ENCODE results near the gene DPY19L1.
"Not testable (repeated sequence)": the region's sequence is repeated elsewhere in the genome, so short reads cannot be mapped to it uniquely, and the experiment has no call there.

DNA sequence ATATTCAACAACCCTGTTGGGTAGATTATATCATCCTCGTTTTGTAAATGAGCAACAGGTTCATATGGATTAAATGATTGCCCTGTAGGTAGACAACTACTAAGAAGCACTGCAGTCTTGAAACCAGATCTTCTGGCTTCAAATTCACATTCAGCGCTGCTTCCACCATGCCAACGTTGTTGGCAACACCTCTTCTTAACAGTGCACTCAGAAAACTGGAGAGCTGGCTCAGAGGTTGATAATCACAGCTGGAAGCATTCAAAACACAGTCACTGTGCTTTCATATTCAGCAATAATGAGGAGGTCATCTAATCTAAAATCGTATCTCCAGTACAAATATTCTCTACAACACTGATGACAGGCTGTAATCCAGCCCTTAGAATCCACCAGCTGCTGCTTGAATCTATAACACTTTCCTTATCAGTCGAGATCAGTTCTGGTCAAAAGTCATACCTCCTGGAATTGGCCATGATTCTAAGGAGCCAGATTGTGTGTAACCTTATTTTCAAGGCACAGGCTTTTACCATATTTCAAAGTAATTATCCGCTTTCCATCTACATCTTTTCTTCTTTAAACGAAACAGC is 91.3 kb downstream of the DPY19L1 start:
- TF ChIP-seq, protein P1, sequence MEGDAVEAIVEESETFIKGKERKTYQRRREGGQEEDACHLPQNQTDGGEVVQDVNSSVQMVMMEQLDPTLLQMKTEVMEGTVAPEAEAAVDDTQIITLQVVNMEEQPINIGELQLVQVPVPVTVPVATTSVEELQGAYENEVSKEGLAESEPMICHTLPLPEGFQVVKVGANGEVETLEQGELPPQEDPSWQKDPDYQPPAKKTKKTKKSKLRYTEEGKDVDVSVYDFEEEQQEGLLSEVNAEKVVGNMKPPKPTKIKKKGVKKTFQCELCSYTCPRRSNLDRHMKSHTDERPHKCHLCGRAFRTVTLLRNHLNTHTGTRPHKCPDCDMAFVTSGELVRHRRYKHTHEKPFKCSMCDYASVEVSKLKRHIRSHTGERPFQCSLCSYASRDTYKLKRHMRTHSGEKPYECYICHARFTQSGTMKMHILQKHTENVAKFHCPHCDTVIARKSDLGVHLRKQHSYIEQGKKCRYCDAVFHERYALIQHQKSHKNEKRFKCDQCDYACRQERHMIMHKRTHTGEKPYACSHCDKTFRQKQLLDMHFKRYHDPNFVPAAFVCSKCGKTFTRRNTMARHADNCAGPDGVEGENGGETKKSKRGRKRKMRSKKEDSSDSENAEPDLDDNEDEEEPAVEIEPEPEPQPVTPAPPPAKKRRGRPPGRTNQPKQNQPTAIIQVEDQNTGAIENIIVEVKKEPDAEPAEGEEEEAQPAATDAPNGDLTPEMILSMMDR (conservative IDR thresholded peaks at IDR 0.05; ENCODE audit: low read depth, low read length) = not testable (repeated sequence)
- not testable (repeated sequence) for TF ChIP-seq EZH2 (IDR thresholded peaks at IDR 0.05; ENCODE audit: borderline replicate concordance, low read depth, low read length, poor library complexity, severe bottlenecking)

All from A673 (cell line).